Lower leg skin (tissue), 4 donors: ENCODE data around the gene STT3B. TPM values are rescaled to one million over a fixed set of nuclear protein-coding genes. Genes with fewer than 3 reads are reported as not detected.

Source experiments
- DNase-seq, 2 donors: peaks; one replicate each; pipeline ENCODE4 v3.0.0-alpha.2; 2019; ENCODE audit warnings: low spot score in 2 of 2
- H3K4me3 ChIP-seq: fragments of 200-600 bp; sonication (generic); 2 replicates; pipeline ENCODE4 v1.5.1; 2017; ENCODE audit warnings: mild to moderate bottlenecking, low read depth; ENCODE audit not compliant: poor library complexity, severe bottlenecking
- POLR2A ChIP-seq, 2 donors: fragments of 450-650 bp; IDR thresholded peaks; one replicate each; pipeline ENCODE4 v1.6.1; 2016 to 2017; ENCODE audit warnings: antibody characterized with exemption in 2 of 2, mild to moderate bottlenecking in 1 of 2, moderate library complexity in 1 of 2
- WGBS, 2 donors: methylation state at CpG; one replicate each; pipeline ENCODE4 v1.1.5; 2018; 5-methylcytosine and 5-hydroxymethylcytosine counted together
- intact Hi-C: fragments of 100-400 bp; cut with DNase I; formaldehyde crosslinking; loops from one replicate; pipeline ENCODE4 v1.15.0; 2023; ENCODE audit warnings: low total_unique reads
- total RNA-seq, 4 donors: library from RNA; depleted of rRNA; stranded (reverse); fragments of >200 nt; gene quantifications; one replicate each; pipeline ENCODE4 v1.1.0, GENCODE V29; 2016
- TF ChIP-seq, protein P1 (sequence below), 3 donors: fragments of 450-650 bp; IDR thresholded peaks; one replicate each; pipeline ENCODE4 v1.5.1; 2016; ENCODE audit warnings: antibody characterized with exemption in 3 of 3, mild to moderate bottlenecking in 3 of 3, moderate library complexity in 2 of 3

Gene STT3B
- total RNA-seq, 4 donors from 2014 or later: 65.5 to 87.3 (median 76.2) TPM

- 60 to 65% methylated on average over 1 of the region's 1 CpG for WGBS, 2 donors
- no peak for TF ChIP-seq POLR2A (IDR thresholded peaks at IDR 0.05)
- TF ChIP-seq, protein P1, sequence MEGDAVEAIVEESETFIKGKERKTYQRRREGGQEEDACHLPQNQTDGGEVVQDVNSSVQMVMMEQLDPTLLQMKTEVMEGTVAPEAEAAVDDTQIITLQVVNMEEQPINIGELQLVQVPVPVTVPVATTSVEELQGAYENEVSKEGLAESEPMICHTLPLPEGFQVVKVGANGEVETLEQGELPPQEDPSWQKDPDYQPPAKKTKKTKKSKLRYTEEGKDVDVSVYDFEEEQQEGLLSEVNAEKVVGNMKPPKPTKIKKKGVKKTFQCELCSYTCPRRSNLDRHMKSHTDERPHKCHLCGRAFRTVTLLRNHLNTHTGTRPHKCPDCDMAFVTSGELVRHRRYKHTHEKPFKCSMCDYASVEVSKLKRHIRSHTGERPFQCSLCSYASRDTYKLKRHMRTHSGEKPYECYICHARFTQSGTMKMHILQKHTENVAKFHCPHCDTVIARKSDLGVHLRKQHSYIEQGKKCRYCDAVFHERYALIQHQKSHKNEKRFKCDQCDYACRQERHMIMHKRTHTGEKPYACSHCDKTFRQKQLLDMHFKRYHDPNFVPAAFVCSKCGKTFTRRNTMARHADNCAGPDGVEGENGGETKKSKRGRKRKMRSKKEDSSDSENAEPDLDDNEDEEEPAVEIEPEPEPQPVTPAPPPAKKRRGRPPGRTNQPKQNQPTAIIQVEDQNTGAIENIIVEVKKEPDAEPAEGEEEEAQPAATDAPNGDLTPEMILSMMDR (IDR thresholded peaks at IDR 0.05): no peak
- no peak overlapping the region for H3K4me3 ChIP-seq
- DNase-seq: no peak
- intact Hi-C loops: no loop called here
These were observed 10.6 kb upstream of the STT3B start for GRCh38 chr3:31522152-31522551.

DNA sequence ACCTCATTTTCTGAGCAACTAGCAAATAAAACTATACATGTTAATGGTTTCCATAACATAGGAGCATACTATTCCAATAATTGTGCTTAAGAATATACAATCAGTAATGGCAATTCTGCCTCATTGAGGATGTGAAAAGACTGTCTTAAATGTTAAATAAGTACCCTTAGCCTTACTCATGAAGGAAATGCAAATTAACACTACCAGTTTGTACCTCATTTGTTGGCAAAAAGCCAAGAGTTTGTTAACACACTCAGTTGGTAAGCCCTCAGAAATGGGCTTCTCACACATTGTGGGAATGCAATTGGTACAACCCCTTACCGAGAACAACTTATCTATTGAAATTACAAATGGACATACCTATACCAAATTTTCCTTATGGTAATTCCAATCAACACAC is 9.2 kb upstream of the STT3B start:
- 97% methylated on average over 1 of the region's 1 CpG for WGBS, 2 donors
- no peak for DNase-seq

GRCh38 chr3:31525532-31525931 is 7.2 kb upstream of the STT3B start:
- H3K4me3 ChIP-seq: no peak overlapping the region
- no peak for TF ChIP-seq POLR2A (IDR thresholded peaks at IDR 0.05)
- TF ChIP-seq, protein P1 (IDR thresholded peaks at IDR 0.05): no peak

More for the DNA sequence above, 9.2 kb upstream of the STT3B start:
- intact Hi-C loops: no loop called here
- no peak overlapping the region for H3K4me3 ChIP-seq
- no peak for TF ChIP-seq POLR2A (IDR thresholded peaks at IDR 0.05)
- TF ChIP-seq, protein P1 (IDR thresholded peaks at IDR 0.05): no peak

DNA sequence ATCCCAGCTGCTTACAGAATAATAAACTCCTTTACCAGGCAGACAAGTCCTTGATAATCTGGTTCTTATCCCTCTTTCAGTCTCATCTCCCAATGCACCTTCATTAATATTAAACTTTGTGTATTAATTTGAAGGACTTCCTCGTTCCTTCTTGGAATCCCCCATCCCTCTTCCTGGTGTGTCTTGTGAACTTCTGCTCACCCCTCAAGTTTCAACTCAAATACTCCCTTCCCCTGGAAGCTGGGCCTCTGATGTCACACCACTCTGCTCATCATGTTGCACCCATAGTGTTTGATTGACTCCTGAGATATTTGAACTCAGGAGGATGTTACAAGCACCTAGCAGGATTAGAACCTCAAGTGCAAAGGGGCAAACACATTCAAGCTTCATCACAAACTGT is 3.3 kb upstream of the STT3B start:
- 0 to 28% methylated on average over 1 of the region's 1 CpG for WGBS, 2 donors
- DNase-seq: no peak
- intact Hi-C loops: no loop called here
- TF ChIP-seq POLR2A (IDR thresholded peaks at IDR 0.05): no peak
- TF ChIP-seq, protein P1 (IDR thresholded peaks at IDR 0.05): no peak
- no peak overlapping the region for H3K4me3 ChIP-seq

More at GRCh38 chr3:31525532-31525931, 7.2 kb upstream of the STT3B start:
- intact Hi-C loops: no loop called here
- no peak for DNase-seq

DNA sequence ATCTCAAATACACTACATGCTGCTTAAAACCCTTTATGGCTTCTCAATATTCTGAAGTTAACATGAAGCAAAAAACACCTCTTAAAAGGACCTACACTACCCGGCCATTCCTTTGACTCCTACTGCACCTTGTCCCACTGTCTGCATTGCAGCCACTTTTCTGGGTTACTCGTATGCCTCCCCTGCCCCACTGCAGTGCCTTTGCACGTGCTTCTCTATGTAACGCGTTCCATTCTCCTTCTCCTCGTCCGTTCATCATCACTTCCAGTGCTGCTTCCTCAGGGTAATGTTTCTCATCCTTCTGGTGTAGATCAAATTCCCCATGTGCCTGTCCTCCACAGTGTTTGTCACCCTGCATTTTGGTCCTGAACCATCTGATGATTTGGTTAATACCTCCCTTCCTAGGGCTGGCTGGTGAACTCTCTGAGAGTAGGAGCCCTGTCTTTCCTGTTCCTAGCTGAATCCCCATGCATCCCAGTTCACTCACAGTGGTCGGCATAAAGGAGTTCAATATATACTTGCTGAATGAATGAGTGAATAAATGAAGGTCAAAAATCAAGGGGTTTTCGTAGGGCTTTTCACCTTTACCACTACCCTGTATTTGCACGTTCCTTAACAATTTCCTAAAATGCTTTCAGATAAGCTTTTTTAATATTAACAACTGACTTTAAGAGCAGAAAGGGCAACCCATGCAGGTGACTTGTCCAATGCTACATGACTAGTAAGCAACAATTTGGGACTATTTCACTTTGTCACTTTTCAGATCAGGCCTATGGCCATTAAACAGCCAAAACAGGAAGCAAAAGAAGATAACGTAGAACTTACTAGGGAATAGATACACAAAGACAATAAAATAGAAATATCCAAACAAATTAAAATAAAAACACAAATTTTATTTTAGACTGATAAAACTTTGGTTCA is 2.4 kb upstream of the STT3B start:
- H3K4me3 ChIP-seq: no peak overlapping the region
- intact Hi-C loops: no loop called here
- TF ChIP-seq, protein P1 (IDR thresholded peaks at IDR 0.05): no peak
- TF ChIP-seq POLR2A (IDR thresholded peaks at IDR 0.05): no peak
- no peak for DNase-seq
- WGBS, 2 donors: 95% methylated on average over 11 of the region's 11 CpGs
